AG04450 (cell line): Measurements from ENCODE around the gene MARS1. TPM values are rescaled to one million over a fixed set of nuclear protein-coding genes. Genes with fewer than 3 reads are reported as not detected.

Experiments used
- CTCF ChIA-PET: fragments of 300-600, 350-600 bp; formaldehyde crosslinking; extraction: SDS; loops from one replicate; lab custom pipeline; 2022; ENCODE audit warnings: antibody characterized with exemption, inconsistent platforms; lab: Charles Lee
- POLR2A ChIA-PET: fragments of 350-600 bp; formaldehyde crosslinking; extraction: SDS; loops from one replicate; lab custom pipeline; 2021; ENCODE audit warnings: antibody characterized with exemption, inconsistent platforms; lab: Yijun Ruan, JAX
- DNase-seq: peaks from one replicate; pipeline ENCODE4 v3.0.0-alpha.2; 2011; ENCODE audit warnings: low read depth, low spot score
- H3K27ac ChIP-seq: one replicate; pipeline ENCODE4 v1.5.1; 2012; ENCODE audit warnings: low read depth, low read length, control low read depth
- H3K27me3 ChIP-seq: one replicate; pipeline ENCODE4 v1.6.0; 2012; ENCODE audit warnings: low read length; ENCODE audit not compliant: control insufficient read depth, insufficient read depth
- H3K4me3 ChIP-seq: 2 replicates; pipeline ENCODE4 v1.5.1; 2011; ENCODE audit warnings: mild to moderate bottlenecking, low read depth, low read length, control low read depth
- H3K9me3 ChIP-seq: 2 replicates; pipeline ENCODE4 v1.5.1; 2012; ENCODE audit warnings: low read length; ENCODE audit not compliant: control insufficient read depth, insufficient read depth
- CTCF ChIP-seq: IDR thresholded peaks from 2 replicates; pipeline ENCODE4 v1.5.1; 2011; ENCODE audit warnings: low read depth, low read length, control low read depth, inconsistent platforms
- polyA plus RNA-seq: library from polyadenylated mRNA; depleted of rRNA; stranded (reverse); fragments of >200 nt; gene quantifications from 2 replicates; pipeline ENCODE4 v1.2.3, GENCODE V29; 2011

MARS1 gene
- polyA plus RNA-seq, 1 experiment, result 236 TPM

DNA sequence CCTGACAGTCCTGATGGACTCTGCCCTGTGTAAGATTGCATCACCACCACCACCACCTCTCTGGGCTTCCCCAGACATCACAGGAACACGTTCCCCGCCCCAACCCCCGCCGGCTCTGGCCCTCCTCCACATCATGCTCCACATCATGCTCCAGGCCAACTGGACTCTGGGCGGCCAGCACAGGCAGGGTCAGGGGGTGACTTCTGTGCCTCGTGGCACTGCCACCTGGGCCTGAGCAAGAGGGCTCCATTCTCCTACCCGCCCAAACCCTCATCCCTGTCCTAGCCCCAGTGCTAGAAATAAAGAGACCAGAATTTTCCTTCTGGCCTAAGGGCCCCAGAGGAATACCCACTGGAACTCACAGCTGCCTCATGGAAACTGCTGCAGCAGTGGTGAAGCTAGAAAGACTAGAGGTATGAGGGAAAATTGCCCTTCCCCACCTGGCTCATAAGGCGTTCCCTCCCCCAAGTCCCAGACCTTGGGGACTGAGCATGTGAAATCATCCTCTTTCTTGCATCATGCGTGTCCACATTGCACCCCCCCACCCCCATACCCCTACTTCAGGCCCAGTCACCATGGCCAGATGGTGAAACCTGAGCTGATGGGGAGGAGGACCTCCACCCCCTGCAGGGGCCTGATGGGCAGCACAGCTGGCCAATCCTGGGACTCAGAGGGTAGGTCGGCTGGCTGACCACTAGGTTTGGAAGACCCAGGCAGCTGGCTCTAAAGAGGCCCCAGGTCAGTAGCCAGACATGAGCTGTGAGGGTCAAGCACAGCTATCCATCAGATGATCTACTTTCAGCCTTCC, 33.1 kb upstream of the MARS1 start, which contains the start of gene INHBE:
Gene INHBE, plus strand, starts transcription at position 742 of the 808 bp plus-strand sequence. CDS start 230 bp downstream, outside the sequence.
- H3K9me3 ChIP-seq, result no peaks in the 10 kb centered on the region; the same call in 1 of the 2 replicates
- peak within 1 kb of the TSS; percentile 44 for H3K4me3 ChIP-seq
- POLR2A ChIA-PET, result interaction anchor here (0.7 kb wide), 1 partner anchor 114 kb away, joined by 7 read pairs; no protein-coding TSS in a partner anchor
- TF ChIP-seq CTCF, result no peak
- CTCF ChIA-PET, result interaction anchor here (0.6 to 5.7 kb wide), 11 partner anchors 45 to 241 kb away, joined by 3 to 294 read pairs (median 5); no protein-coding TSS in a partner anchor
- H3K27me3 ChIP-seq, result no peaks in the 10 kb centered on the region
- peak within 1 kb of the TSS; percentile 98 for H3K27ac ChIP-seq
- DNase-seq, result peak; percentile 94

DNA sequence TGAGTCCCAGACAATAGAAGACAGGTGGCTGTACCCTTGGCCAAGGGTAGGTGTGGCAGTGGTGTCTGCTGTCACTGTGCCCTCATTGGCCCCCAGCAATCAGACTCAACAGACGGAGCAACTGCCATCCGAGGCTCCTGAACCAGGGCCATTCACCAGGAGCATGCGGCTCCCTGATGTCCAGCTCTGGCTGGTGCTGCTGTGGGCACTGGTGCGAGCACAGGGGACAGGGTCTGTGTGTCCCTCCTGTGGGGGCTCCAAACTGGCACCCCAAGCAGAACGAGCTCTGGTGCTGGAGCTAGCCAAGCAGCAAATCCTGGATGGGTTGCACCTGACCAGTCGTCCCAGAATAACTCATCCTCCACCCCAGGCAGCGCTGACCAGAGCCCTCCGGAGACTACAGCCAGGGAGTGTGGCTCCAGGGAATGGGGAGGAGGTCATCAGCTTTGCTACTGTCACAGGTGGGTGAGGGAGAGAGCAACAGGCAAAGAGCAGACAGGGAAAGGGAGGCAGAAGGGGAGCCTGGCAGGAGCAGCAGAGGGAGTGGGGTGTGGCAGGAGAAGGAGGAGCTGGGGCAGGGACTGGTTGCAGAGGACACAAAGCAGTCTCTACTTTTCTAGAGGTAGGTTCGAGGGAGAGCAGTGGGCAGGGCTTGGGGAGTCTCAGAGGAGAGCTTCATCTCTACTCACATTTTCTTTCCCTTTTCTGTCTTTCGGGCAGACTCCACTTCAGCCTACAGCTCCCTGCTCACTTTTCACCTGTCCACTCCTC, 32.3 kb upstream of the MARS1 start:
- H3K27ac ChIP-seq, result peak overlapping the region; percentile 39
- ChIA-PET POLR2A (interaction anchor here (0.7 kb wide), 1 partner anchor 115 kb away, joined by 7 read pairs; no protein-coding TSS in a partner anchor), CTCF (interaction anchor here (0.6 to 5.7 kb wide), 13 partner anchors 11 to 241 kb away, joined by 3 to 294 read pairs (median 4); partner anchors contain the start of gene STAC3)
- peak overlapping the region; percentile 44 for H3K4me3 ChIP-seq
- no peaks in the 10 kb centered on the region for H3K27me3 ChIP-seq
- no peak for DNase-seq
- H3K9me3 ChIP-seq, result no peaks in the 10 kb centered on the region
- no peak for TF ChIP-seq CTCF

DNA sequence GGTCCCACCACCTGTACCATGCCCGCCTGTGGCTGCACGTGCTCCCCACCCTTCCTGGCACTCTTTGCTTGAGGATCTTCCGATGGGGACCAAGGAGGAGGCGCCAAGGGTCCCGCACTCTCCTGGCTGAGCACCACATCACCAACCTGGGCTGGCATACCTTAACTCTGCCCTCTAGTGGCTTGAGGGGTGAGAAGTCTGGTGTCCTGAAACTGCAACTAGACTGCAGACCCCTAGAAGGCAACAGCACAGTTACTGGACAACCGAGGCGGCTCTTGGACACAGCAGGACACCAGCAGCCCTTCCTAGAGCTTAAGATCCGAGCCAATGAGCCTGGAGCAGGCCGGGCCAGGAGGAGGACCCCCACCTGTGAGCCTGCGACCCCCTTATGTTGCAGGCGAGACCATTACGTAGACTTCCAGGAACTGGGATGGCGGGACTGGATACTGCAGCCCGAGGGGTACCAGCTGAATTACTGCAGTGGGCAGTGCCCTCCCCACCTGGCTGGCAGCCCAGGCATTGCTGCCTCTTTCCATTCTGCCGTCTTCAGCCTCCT, 31.6 kb upstream of the MARS1 start:
- no peaks in the 10 kb centered on the region for H3K9me3 ChIP-seq
- ChIA-PET POLR2A (no interaction called here), CTCF (interaction anchor here (0.7 to 5.7 kb wide), 10 partner anchors 10 to 242 kb away, joined by 3 to 294 read pairs (median 4); partner anchors contain the start of gene STAC3)
- peak overlapping the region; percentile 44 for H3K4me3 ChIP-seq
- peak; percentile 61 for TF ChIP-seq CTCF
- no peak for DNase-seq
- H3K27ac ChIP-seq, result no peak overlapping the region
- no peaks in the 10 kb centered on the region for H3K27me3 ChIP-seq

DNA sequence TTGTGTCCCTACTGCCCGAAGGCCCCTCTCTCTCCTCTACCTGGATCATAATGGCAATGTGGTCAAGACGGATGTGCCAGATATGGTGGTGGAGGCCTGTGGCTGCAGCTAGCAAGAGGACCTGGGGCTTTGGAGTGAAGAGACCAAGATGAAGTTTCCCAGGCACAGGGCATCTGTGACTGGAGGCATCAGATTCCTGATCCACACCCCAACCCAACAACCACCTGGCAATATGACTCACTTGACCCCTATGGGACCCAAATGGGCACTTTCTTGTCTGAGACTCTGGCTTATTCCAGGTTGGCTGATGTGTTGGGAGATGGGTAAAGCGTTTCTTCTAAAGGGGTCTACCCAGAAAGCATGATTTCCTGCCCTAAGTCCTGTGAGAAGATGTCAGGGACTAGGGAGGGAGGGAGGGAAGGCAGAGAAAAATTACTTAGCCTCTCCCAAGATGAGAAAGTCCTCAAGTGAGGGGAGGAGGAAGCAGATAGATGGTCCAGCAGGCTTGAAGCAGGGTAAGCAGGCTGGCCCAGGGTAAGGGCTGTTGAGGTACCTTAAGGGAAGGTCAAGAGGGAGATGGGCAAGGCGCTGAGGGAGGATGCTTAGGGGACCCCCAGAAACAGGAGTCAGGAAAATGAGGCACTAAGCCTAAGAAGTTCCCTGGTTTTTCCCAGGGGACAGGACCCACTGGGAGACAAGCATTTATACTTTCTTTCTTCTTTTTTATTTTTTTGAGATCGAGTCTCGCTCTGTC, 31.0 kb upstream of the MARS1 start:
- no peak for TF ChIP-seq CTCF
- H3K27ac ChIP-seq, result no peak overlapping the region
- ChIA-PET POLR2A (no interaction called here), CTCF (interaction anchor here (0.9 to 5.7 kb wide), 5 partner anchors 9 to 149 kb away, joined by 3 to 294 read pairs (median 4); no protein-coding TSS in a partner anchor)
- H3K9me3 ChIP-seq, result no peaks in the 10 kb centered on the region
- no peaks in the 10 kb centered on the region for H3K27me3 ChIP-seq
- no peak for DNase-seq
- H3K4me3 ChIP-seq, result no peak overlapping the region
